IPS-18c (cell line): ENCODE results near the gene KCNE5.
"Not testable (repeated sequence)": the region's sequence is repeated elsewhere in the genome, so short reads cannot be mapped to it uniquely, and the experiment has no call there.

ENCODE experiments used
- H3K4me3 ChIP-seq: 2 replicates; pipeline ENCODE4 v1.7.0; 2013; ENCODE audit warnings: low read depth, mild to moderate bottlenecking, low read length, moderate library complexity; ENCODE audit not compliant: insufficient read depth
- H3K9me3 ChIP-seq: one replicate; pipeline ENCODE4 v1.6.1; 2013; ENCODE audit warnings: mild to moderate bottlenecking, low read length, moderate library complexity; ENCODE audit not compliant: control insufficient read depth, insufficient read depth

Gene KCNE5

DNA sequence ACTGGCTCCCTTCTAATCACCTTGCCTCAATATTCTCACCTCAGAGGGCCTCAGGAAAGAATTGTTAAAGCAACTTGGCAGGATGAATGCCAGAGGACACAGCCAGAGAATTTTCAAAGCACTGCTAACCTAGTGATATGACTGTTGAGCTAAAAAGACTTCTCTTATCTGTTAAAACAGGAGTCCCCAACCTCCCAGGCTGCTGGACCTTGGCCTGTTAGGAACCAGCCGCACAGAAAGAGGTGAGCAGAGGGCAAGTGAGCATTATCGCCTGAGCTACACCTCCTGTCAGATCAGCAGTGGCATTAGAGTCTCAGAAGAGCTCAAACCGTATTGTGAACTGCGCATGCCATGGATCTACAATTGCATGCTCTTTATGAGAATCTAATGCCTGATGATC lies 1.7 kb upstream of the KCNE5 start:
- no peak overlapping the region for H3K4me3 ChIP-seq

DNA sequence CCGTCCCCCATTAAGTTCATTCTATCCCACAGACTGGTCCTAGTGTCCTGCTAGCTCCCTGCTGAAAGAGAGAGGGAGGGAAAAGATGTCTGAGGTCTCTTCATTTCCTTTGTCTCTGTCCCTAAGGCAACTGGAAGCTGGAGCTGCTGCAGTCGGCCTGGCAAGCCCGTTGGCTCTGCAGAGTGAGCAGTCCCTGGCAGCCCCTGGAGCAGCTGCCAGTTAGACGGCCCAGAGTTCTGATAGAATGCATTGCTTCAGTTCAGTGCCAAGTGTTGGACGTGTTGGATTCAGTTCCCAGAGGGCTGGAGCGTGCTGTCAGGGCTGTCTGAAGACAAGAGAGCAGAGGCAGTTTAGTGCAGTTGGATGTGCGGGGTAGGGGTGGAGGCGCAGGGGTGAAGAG lies 975 bp downstream of the KCNE5 start:
- H3K4me3 ChIP-seq, result no peak overlapping the region
- H3K9me3 ChIP-seq, result no peaks in the 10 kb centered on the region

More for the DNA sequence above, 1.7 kb upstream of the KCNE5 start:
- no peaks in the 10 kb centered on the region for H3K9me3 ChIP-seq

DNA sequence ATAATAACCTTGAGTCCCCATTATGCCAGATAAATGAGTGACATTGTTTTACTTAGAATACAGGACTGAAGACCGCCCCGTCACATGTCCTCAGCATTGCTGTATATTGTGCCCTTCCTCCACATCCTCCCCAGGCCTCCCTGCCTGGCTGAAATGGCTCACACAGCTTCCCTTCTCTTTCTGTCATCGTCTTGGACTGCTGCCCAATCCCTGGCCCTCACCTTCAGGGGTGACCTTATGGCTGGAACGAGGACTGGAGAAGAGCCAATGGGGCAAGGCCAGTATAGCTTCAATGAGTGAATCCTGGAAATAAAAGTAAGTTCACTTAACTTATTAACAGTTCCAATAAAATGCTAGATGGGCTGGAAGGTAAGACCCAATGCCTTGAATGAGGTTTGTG lies 2.7 kb downstream of the KCNE5 start:
- Histone ChIP-seq H3K9me3 (no peaks in the 10 kb centered on the region), H3K4me3 (no peak overlapping the region)

DNA sequence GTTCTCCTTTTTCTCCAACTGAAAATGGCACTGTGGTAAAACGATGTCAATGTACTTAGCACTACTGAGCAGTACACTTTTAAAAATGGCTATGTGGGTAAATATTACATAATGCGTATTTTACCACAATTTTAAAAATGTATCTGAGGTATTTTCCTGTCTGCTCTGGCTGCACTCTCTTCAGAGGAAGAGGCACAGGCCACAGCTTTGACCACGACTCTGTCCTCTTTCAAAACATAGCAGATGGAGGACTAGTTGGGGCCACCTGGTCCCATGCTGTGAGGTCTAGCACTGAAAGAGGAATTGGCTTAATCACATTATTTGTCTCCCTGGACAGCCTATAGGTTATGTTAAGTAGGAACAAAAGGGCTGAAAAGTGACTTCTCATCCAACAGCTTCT lies 5.2 kb downstream of the KCNE5 start:
- no peaks in the 10 kb centered on the region for H3K9me3 ChIP-seq

DNA sequence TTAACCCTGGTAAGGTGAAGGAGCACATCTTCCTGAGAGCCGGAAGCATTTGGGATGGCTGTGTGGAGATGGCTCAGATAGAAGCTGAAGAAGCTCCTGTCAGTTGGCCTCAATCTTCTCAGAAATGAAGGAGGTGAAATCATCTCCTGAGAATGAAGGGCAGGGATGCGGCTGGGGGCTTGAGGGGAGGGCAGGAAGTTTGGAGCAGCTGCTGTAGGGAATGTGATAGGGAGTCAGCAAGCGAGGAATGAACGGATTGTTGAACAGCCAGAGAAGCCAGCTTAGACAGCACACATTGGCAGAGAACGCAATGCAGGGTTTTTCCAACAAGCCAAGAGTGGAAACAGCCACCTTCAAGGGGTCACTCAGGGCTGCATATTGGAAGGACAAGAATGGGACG lies 10.0 kb downstream of the KCNE5 start:
- no peak overlapping the region for H3K4me3 ChIP-seq
- H3K9me3 ChIP-seq, result no peaks in the 10 kb centered on the region

More for the DNA sequence above, 5.2 kb downstream of the KCNE5 start:
- H3K4me3 ChIP-seq, result no peak overlapping the region

DNA sequence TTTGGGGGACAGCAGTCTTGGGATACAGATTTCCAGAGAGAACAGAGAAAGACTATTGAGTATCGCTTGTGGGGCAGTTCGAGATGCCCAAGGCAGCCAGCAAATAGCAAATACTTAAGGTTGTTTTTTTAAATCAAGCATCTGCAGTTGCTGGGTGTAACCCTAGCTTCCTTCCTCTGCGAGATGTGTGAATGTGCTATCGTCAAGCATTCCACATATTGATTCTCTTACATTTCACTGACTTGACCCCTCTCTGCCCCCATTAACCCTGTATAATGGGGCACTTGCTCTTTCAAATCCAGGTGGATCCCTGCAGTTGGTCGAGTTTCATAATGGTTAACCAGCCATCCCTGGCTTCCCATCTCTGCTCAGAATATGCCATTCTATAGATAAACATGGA lies 23.5 kb downstream of the KCNE5 start:
- H3K9me3 ChIP-seq, result no peaks in the 10 kb centered on the region
- no peak overlapping the region for H3K4me3 ChIP-seq

DNA sequence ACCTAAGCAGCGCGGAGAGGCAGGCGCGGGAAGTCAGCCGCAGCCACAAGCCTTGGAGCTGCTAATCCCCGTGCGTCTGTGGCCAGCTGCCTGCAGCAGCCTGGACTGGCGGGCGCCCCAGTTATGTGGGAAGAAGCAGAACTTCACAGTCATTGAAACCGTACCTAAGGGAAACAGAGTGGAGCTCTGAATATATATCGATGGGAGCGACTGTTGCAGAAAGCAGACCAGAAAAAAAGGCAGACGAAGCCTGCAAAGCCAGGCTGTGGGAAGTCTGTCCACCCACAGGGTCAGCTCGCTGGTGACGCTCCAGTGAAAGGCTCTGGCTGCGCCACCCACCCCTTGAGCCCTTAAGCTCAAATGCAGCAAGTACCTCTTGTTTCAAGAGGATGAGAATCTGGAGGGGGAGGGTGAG lies 24.7 kb downstream of the KCNE5 start:
- Histone ChIP-seq H3K4me3 (no peak overlapping the region), H3K9me3 (no peaks in the 10 kb centered on the region)

DNA sequence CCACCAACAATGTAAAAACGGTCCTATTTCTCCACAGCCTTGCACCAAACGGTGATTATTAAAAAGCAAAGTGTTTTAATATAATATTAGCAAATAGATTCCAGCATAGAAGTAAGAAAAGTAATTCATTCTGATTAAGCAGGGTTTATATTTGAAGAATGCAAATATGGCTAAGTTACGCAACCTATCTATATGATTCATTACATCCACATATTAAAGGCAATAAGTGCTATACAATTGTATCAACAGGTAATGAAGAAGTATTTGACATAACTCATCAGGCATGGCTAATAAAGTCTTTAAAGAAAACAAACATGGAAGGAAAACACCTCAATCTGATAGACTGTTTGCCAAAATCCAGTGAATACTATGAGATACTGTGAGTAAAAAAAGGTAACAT lies 29.0 kb downstream of the KCNE5 start:
- no peak overlapping the region for H3K4me3 ChIP-seq
- no peaks in the 10 kb centered on the region for H3K9me3 ChIP-seq

DNA sequence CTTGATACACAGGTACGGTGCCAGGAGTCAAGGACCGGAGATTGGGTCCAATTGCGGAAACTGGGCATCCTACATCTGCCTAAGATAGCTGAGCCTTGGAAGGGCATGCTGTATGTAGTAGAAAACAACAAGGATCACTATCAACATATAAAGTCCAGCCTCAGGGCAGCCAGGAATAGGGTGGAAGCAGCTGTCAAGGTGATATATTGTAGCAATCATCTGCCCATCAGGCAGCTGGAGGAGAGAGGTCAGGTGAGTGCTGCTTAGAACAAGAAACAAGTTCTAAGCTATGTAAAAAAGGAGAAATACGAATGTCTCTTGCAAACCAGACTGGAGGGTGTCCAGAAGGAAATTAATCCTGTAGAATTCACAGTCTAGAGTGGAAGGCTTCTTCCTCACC lies 34.8 kb downstream of the KCNE5 start:
- Histone ChIP-seq H3K9me3 (no peaks in the 10 kb centered on the region), H3K4me3 (no peak overlapping the region)

DNA sequence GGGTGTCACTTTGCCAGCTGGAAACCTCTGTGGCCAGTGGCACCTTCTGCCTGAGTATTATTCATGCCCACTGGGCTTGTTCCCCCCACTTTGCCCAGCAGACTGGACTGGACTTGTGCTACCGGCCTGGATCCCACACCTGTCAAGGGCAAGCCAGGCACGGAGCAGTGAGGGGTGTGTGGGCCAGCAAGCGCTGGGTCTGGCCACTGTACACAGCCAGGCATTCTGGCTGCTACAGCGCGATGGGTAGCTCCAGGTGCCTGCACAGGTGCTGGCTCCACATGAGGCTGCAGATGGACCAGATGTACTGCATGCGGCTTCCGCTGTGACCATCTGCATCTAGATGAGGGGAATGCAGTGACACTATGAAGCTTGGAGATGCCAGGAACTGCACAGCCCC lies 39.5 kb downstream of the KCNE5 start:
- Histone ChIP-seq H3K4me3 (no peak overlapping the region), H3K9me3 (no peaks in the 10 kb centered on the region)

DNA sequence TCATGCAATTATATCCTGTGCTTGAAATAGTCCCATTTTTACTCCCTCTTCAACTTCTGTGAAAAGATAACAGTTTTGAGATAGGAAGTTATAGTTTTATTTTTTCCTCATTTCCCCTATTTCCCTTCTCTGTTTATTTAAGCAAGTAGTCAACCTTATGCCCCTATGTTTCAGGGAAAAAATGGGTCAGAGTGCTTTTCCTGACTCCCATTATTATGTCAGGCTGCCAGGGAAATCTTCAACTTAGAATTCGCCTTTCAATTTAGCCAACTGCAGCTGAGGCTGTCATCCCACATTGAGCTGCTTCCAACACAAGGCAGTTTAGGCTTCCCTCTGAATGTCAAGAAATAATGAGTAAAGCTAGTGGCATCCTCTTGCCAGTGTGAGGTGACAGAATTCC lies 46.1 kb downstream of the KCNE5 start:
- Histone ChIP-seq H3K4me3 (no peak overlapping the region), H3K9me3 (no peaks in the 10 kb centered on the region)

DNA sequence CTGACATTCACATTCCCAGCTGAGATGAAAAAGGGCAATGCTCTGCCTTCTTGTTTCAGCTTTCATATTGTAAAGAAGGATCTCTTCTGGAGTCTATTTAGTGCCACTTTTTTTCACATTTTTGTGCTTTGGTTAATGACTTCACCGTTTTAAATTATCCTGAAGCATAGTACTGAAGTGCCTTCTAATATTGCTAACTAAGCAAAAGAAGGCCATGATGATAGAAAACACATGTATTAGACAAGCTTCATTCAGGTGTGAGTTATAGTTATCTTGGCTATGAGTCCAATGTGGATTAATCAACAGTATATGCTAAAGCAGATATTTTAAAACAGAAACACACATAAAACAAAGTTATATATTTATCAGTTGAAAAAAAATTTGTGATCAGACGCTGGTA lies 47.9 kb downstream of the KCNE5 start:
- Histone ChIP-seq H3K4me3 (no peak overlapping the region), H3K9me3 (no peaks in the 10 kb centered on the region)

DNA sequence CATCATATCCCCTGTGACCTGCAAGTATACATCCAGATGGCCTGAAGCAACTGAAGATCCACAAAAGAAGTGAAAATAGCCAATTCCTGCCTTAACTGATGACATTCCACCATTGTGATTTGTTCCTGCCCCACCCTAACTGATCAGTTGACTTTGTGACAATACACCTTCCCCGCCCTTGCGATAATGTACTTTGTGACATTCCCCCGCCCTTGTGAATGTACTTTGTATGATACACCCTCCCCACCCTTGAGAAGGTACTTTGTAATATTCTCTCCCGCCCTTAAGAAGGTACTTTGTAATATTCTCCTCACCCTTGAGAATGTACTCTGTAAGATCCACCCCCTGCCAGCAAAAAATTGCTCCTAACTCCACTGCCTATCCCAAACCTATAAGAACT lies 48.9 kb downstream of the KCNE5 start:
- not testable (repeated sequence) for H3K4me3 ChIP-seq, H3K9me3 ChIP-seq
